ENCODE measurements around the gene ZNF319.

ZNF319 gene

DNA sequence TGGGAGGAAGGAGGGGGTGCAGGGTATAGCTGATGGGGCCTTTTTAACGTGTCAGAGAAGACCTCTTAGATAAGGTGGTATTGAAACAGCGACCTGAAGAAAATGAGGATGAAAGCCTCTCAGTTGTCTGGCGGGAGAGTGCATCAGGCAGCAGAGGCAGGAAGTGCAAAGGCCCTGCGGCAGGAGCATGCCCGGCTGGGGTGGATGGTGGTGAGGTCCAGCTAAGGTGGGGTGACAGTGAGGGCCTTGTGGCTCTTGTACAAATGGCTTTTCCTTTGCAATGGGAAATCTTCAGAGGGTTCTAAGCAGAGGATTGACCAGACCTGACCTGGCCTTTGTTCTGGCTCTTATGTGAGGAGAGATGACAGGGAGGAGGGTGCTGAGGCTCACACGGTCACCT, 36.5 kb upstream of the ZNF319 start:
- DNase-seq, result no peak

DNA sequence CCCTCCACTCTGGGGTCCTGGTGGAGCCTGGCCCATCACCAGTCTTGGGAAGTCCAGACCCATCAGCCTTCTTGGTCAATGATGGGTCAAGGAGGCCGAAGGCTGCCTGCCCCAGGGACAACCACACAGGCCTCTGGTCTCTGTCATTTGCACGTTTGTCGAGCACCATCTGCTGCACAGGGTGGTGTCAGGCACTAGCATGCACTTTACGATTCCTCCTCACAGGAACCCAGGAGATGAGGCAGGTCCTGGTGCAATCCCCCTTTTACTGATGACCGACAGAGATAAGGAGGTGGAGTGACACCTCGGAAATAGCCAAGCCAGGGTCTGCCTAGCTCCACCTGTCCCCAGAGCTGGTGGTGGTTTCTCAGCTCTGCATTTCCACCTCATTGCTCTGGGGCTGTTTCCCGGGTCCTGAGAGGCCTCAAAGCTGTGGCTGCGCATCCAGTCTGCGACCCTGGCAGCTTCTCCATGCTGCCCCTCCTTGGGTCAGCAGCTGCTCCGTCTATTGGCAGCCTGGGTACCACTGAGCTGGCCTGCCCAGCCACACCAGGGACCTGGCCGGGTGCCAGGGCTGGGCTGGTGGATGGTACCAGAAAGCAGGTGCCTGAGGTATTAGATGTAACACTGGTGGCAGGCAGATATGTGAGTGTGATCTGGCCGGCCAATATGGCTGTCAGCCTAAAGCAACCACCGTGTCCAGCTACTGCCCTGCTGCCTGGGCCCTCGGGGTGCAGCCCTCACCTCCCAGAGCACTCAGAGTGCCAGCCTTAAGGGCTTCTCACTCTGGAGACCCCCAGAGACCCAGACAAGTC, 35.1 kb upstream of the ZNF319 start:
- DNase-seq, result no peak

DNA sequence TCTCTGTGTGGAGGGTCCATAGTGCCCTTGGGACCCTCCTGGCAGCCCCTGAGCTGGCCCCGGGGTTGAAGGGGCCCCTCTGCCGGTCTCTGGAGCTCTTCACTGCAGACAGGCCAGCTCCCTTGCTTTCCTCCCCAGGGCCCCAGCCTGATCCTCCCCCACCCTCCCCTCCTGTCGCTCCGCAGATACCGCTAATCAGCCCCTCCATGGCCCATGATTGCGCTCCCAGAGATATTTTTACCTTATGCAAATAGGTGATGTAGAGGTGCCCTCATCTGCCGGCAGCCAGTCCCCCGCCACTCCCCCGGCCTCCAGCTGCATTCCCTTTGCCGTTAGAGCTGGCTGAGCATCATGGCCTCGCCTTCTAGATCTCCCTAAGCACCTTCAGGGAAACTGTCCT, 34.3 kb upstream of the ZNF319 start:
- DNase-seq, result no peak

DNA sequence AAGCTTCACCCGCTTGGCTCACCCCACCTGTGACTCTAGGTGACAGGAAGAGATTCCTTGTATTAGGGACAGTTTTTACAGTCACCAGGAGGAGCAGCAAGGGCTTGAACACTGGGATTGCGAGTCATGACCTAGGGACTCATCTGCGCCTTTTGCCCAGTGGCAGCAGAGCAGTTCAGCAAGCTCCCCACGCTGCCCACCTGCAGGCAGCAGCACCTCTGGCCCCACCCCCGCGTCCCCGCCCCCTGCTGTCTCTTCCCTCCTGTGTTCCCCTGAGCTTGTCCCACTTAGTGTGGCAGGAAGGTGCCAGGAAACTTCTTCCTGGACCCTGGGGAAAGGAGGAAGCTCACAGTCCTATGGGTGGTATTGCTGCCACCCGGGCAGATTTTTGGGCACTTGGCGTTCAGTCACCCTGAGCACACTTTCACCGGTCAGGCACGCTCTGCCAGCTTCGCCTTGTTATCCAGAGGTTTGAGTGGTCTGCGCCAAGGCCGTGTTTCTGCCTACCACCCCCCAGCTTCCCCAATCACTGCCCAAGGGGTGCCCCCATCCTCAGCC, 33.7 kb upstream of the ZNF319 start:
- DNase-seq, result no peak

DNA sequence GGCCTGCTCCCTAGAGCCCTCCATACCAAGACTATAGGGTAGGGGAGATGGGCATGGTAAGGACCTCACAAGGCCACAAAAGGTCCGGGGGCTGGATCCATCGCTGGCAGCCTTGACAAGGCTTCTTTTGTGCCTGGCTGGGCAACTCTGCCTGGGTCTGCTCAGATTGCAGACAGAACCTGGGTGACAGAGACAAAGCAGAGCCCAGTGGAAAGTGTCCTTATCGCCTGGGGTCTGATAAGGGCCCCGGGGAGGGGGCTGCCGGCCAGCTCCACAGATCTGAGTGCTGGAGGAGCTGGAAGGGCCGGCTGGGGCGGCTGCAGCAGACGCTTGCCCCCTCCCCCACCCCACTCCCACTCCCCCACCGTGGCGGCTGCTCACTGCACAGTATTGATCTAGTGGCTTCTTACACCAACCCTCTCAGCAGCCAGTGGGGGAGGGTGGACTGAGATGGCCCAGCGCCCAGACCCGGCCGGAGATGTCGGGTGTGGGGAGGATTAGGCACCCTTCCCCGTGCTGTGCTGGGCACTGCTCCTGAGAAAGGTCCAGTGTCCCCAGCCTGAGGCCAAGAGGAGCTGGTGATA, 32.3 kb upstream of the ZNF319 start:
- DNase-seq, result no peak

DNA sequence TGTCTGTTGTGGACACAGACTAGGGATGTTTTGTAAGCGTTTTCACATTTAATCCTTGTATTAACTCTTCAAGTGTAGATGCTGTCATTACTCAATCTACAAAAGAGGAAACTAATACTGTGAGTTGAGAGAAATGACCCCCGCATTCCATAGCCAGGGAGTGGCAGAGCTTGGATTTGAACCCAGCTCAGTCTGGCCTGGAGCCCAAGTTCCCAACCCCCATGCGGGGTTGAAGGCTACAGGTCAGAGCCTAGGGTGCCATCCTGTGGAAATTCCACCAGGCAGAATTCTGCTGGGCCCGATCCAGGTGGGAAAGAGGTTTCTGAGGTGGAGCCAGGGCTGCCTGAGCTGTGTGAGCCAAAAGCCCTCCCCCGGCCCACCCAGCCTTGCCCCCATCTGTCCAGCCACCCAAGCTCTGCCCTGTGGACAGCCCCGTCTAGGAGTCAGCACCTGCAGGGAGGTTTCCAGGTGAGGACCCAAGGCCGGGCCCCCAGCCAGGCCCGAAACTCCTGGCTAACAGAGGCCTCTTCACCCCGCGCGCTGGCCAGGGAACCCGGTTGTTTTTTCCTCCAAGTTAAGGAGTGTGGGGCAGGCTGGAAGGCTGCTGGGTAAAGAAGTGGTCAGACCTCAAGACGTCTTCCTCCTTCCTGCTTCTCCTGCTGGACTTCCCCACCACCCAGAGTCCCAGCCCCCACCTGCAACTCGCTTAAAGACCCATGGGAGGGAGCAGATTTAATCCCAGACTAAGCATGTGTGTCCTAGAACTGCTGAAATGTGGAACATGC, 30.7 kb upstream of the ZNF319 start:
- DNase-seq, result no peak

DNA sequence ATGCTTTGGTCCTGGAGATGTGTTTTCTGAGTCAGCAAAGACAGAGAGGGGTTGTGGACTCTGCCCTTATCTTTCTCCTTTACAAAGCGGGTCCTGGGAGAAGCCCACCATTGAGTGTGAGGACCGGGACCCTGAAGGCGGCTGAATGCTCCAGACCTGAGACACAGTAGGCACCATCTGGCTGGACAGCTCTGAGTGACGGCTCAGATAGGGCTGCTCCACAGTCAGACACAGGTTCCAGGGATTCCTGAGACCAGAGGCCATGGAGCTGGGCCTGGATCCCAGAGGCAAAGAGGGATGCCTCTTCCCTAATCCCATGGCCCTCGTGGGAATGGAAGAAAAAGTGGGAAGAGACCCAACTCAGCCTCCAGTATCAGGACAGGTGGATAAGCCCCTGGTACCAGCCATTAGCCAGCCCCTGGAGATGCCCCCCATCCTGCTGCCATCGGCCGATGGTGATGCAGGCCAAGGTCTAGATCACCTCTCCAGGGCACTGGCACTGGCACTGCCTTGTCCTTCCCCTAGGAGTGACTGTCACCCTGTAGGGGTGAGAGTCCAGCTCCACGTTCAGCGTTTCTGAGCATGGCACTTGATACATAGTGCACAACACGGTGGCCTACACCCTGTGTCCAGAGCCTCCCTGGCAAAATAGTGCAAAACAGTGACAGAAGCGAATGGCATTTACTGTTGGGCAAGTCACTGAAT, 29.8 kb upstream of the ZNF319 start:
- no peak for DNase-seq

DNA sequence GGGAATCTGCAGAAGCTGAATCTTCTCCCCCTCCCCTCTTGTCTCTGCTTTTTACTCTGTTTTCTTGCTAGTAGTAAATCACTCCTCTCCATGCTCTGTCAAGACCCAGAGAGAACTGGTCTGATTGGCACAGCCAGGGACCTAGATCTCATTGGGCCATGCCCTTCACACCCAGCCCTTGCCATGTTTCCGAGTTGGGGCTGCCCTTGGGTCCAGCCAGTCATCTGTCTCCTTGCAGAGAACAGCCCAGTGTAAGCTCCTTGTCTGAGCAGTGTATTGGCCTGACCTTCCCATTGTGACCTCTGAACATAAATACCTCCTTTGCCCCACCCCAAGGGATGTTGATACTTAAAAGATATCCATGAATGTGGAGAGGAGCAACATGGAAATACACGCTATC, 28.9 kb upstream of the ZNF319 start:
- no peak for DNase-seq

DNA sequence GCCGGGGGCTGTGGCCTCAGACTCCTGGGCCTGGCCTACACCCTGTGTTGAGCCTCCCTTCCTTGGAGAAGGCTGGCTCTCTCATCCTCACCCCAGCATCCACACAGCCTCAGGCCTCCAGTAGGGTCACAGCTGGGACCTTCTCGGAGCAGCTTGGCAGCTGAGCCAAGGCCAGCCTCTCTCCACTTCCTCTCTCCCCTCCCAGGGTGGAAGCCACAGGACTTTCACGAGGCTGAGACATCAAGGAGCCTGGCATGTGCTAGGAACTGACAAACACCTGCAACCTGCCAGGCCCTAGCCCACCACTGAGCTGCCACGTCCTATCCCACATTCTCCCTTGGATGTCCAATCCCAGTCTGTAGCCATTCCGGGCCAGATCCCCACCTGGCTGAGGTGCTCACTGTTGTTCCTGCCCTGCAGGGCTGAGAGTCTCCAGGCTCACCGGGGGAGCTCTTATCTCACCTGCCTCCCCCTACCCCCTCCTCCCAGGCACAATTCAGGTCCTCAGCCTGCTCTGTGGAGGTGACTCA, 28.1 kb upstream of the ZNF319 start:
- DNase-seq, result no peak

DNA sequence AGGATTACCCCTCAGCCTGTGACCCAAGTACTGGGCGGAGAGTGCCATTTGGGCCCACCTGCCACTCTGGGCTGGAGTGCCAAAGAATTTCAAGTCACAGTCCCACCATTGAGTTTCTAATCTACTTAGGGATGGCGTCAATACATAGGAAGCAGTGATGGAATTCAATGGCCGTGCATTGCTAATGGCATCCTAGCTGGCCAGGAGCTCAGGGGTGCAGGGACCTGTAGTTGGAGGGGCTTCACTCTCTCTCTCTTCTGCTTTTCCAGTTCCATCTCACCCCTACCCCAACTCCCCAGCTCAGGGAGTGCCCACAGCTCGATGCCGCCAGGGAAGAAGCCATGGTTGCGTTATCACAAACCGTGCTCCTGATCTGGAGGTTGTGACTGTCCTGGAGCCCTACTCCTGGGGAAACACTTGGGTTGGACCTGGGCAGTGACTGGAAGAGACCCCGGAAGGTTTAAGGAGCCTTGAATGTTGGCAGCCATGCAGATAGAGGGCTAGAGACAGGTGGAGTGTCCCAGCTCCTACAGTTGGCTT, 27.5 kb upstream of the ZNF319 start:
- DNase-seq, result no peak

DNA sequence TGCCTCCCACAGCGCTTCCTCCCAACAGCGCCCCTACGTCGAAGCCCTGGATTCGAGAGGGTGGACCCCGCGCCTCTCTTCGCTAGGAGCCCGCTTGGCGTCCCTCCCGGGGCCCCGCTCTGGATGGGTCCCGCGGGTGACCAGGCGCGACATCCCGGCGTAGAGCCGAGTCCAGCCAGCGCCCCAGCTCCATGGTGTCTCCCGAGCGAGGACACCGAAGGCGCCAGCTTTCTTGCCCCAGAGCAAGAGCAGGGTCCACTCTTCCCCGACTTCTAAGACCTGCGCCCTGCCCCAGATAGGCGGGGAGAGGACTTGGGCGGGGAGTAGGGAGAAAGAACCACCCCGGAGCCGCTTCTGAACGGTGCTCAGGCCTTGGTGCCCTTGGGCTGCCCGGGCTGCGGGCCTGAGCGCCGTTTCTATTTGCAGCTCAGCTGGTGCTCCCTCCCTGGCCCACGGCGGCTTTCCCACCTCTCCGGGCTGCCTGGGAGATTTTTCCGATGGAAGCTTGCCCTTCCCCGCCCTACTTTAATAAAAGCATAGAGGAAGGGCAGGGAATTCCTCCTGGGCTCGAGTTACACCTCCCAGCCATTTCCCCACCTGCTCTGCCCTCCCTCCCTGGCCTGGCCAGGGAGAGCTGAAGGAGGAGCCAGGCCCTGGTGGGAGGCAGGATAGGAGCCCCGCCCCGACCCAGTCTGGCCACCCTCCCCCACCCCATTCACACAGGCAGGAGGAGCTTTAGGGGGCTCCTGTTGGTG, 26.9 kb upstream of the ZNF319 start:
- DNase-seq, result no peak

DNA sequence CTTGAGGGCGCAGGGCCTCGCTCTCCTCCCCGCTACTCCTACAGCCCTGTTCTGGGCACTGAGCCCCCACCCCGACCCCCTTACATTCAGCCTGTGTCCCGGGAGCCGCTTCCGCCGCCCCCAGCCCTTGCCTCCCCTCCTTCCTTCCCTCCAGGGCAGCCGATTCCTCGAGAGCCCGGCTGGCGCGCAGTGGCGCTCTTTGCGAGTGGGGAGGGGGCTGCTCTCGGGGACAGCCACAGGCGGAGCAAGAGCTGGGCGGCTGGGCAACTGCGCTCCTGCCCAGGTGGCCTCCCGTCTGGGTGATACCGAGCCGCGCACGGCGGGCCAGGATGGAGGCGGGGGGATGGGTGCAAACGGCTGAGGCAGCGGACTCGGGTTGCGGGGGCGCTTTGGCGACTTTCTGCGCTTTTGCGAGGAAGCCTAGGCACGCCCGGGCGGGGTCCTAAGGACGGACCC, 26.3 kb upstream of the ZNF319 start:
- DNase-seq, result no peak

DNA sequence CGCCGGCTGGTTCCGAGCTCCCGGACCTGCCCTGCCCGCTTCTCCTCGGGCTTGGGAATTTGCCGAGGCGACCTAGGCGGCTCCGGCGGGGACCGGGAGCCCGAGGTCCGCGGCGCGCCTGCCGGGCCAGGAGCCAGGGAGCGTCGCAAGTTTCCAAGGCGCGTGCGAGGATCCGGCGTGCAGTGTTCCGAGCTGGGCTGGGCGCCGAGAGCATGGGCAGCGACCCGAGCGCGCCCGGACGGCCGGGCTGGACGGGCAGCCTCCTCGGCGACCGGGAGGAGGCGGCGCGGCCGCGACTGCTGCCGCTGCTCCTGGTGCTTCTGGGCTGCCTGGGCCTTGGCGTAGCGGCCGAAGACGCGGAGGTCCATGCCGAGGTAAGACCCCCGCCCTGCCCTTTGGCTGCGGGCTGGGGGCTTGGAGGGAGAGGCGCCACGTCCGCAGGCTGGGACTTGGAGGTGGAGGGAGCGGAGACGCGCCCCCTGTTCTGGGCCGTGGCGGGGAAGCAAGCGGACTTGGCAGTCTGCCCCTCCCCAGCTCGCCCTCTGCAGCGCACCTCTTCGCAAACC, 25.8 kb upstream of the ZNF319 start:
- peak in 1 of 2 experiments; percentile 24 for DNase-seq

DNA sequence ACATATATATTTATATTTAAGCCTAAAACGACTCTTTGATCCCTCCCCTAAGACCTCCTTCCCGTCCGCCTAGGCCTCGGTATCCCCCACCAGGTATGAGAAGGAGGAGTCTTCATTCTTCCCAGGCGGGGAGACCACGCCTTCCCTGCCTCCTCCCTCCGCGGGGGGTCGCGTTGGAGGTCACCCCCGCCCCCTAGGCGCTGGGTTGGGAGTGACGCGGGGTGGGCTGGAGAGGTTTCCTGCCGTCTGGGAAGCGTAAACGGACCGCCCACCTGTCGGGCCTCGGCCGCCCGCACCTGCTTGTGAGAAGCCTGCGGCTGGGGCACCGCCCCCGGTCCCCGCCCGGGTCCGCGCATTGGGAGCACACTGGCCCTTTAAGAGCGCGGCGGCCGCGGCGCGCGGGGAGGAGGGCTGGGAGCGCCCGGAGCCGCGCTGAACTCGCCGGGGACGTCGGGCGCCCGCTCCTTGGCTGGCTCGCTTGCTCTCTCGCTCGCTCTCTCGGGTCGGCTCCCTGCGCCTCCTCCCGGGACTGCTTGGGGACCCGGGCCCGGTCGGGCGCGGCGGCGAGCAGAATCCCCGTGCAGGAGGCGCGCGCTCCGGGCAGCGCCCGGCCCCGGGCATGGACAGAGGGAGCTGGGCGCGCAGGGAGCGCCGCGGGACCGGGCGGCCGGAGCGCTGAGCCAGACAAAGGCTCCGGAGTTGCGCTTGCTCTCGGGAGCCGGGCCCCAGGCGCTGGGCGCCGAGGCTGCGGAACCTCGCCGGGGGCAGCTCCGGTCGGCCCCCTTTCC, 25.1 kb upstream of the ZNF319 start, which contains the start of gene MMP15:
Gene MMP15 (plus strand): TSS at position 404 of the 788 bp plus-strand sequence. CDS start 597 bp downstream, outside the sequence.
- peak in 1 of 2 experiments; percentile 65 for DNase-seq

DNA sequence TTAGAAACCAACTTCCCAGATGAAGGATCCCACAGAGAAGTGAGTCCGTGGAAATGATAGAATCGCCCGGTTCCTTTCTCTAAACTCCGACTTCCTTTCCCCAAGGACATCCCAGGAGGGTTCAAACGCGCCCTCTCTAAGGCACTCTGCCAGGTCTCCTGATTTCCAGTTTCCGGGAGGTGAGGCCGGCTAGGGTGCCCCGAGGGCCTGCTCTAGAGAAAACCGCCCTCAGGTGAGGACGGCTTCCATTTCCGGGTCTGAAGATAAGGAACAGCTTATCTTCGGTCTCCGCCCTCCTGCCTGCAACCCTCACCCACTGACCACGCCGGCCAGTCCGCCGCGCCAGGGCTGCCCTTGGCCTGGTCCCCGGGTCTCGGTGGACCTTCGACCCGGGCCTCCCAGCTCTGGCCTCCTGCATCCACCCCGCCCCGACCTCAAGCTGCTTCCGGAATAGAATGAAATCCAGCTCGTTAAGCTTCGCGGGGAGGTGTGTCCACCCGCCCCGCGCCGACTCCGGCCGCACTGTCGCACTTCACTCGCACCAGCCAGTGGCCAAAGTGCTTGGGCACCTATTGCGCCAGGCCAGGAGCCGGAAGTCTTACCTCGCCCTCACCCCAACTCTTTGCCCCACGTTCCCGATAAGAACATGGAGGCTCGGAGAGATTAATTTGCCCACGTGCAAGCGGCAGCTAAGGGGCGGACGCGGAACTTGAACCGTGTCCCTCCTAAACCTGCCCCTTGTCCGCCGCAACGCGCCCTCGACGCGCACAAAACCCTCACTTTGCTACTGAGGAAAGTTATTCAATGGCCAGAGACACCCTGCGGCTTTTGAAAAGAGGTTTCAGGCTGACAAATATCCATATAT, 24.2 kb upstream of the ZNF319 start:
- DNase-seq, result no peak

DNA sequence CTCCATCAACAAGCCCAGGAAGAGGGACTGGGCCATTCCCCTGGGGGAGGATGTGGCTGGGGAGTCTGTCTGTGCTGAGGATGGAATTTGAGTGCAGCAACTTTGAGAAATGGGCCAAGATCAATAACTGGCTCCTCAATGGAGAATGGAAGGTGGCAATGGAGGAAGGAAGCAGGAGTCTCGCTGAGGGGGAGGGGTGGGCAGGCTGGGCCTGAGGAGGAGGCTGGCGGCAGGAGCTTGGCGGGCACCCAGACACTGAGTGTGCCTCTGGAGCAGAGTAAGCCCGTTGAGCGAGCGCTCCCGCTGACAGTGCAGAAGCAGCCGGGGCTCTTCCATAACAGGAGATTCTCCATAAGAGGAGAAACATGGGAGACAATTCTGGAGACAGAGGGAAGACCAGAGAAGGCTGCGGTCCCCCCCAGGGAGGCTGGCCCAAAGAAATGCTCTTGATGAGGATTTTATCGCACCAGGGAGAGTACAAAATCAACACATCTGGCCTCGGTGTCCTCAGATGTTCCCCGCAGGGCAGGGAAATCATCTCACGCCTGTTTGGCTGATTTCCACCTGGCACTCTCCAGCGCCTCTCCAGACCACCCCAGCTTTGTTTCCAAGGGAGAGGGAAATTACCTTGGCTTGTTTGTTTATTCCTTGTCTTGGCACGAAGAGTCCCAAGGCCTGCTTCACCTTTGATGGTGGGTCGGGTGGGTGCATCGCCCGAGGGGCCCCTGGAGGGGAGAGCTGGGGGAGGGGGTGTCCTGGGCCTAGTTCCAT, 22.3 kb upstream of the ZNF319 start:
- peak; percentile 45 to 77 for DNase-seq

DNA sequence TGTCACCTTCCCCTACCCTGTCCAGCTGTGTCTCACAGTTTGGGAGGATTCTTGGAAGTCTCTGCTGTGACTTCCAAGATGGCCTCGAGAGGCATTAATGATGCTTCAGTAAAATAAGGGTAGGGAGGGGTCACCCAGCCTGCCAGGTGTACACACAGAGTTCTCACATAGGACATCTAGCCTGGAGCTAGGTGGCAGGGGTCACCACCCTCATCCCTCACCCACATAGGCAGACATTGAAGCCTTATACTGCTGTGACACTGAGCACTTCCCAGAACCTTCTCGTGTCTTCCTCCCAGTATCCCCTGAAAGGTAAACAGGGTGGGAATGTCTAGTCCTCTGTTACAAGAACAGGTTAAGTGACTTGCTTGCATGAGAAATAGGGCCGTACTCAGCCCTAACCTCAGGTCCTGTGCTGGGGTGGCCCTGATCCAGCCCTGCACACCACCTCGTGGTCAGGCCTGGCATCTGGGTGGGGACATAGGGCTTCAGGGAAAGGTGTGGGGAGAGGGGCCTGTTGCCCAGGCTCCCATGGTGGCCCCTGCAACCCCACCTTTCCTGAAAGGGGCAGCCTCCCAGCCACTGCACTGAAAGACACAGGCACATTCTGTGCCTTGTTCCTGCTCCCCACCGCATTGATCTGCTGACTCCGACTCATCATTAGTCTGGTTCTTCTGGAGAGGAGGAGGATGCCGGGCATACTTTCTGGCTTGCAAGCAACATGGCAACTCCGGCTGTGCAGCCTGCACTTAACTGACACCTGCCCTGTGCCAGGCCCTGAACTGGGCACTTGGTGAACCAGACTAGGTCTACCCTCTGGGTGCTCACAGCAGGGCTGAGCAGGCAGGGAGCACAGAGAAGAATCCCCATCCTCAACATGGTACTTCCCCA, 21.4 kb upstream of the ZNF319 start:
- no peak for DNase-seq
